ENCODE data around the gene NHERF1.

- no peak for TF ChIP-seq CTCF (conservative IDR thresholded peaks at IDR 0.05; ENCODE audit: low read depth, low read length)
- no peak for TF ChIP-seq POLR2A (IDR thresholded peaks at IDR 0.05; ENCODE audit: low read depth, low read length)
- no peak for TF ChIP-seq CEBPB (IDR thresholded peaks at IDR 0.05; ENCODE audit: low read depth, low read length)
- TF ChIP-seq CHD1 (IDR thresholded peaks at IDR 0.05; ENCODE audit: low read depth, low read length): no peak
- no peak for TF ChIP-seq RCOR1 (IDR thresholded peaks at IDR 0.05; ENCODE audit: insufficient replicate concordance, low read length)
- TF ChIP-seq SMC3 (IDR thresholded peaks at IDR 0.05; ENCODE audit: low read depth, low read length): no peak
- TF ChIP-seq USF2 (IDR thresholded peaks at IDR 0.05; ENCODE audit: low read depth, low read length): no peak
- no peak for TF ChIP-seq RFX5 (IDR thresholded peaks at IDR 0.05; ENCODE audit: low read depth, low read length)
- TF ChIP-seq ELK1 (IDR thresholded peaks at IDR 0.05; ENCODE audit: borderline replicate concordance, low read depth, low read length): no peak
- no peak for TF ChIP-seq RAD21 (IDR thresholded peaks at IDR 0.05; ENCODE audit: low read length)
- no peak for TF ChIP-seq MXI1 (IDR thresholded peaks at IDR 0.05; ENCODE audit: borderline replicate concordance, low read depth, low read length)
- no peak for TF ChIP-seq MAFK (IDR thresholded peaks at IDR 0.05; ENCODE audit: low read depth, low read length)
- TF ChIP-seq MAZ (IDR thresholded peaks at IDR 0.05; ENCODE audit: borderline replicate concordance, low read depth, low read length): no peak
- TF ChIP-seq FOS (IDR thresholded peaks at IDR 0.05; ENCODE audit: low read depth, low read length): no peak
Measured at GRCh38 chr17:74740173-74740572, 8.3 kb upstream of the NHERF1 start.
